Measurements from ENCODE around the gene KCNAB3.

Gene KCNAB3

GRCh38 chr17:7873051-7873450 lies 56.6 kb downstream of the KCNAB3 start:
- DNase-seq, result no peak

All from activated effector memory CD4-positive, alpha-beta T cell treated with anti-CD3 and anti-CD28 coated beads, Interleukin-2, amount 50 U/mL, for 16 hours (primary cell).